Psoas muscle (tissue), 8 donors: ENCODE measurements around the gene HOXC11. TPM values are rescaled to one million over a fixed set of nuclear protein-coding genes. Genes with fewer than 3 reads are reported as not detected.

Source experiments
- ATAC-seq, 4 donors: fragments of 200-7000 bp; cut with Tn5 transposase; one replicate each; pipeline ENCODE4 v1.9.1; 2020; ENCODE audit warnings: moderate library complexity in 3 of 4, mild to moderate bottlenecking in 2 of 4
- DNase-seq, 2 donors: peaks; one replicate each; pipeline ENCODE4 v3.0.0-alpha.2; 2020
- H3K27ac ChIP-seq: fragments of 200-600 bp; one replicate; pipeline ENCODE4 v1.8.0; 2022
- H3K27me3 ChIP-seq, 3 donors: fragments of 200-600 bp in 1 of 3; one replicate each; pipeline versions ENCODE4 v1.6.1 to v1.8.0; 2013 to 2022; ENCODE audit warnings: low read length in 2 of 3, mild to moderate bottlenecking in 2 of 3, moderate library complexity in 1 of 3; ENCODE audit not compliant: insufficient read depth in 3 of 3
- H3K36me3 ChIP-seq, 2 donors: fragments of 200-600 bp in 1 of 2; one replicate each; pipeline versions ENCODE4 v1.6.1 to v1.8.0; 2013 to 2022; ENCODE audit warnings: low read depth in 1 of 2, mild to moderate bottlenecking in 1 of 2, moderate library complexity in 1 of 2; ENCODE audit not compliant: insufficient read depth in 1 of 2
- H3K4me1 ChIP-seq: fragments of 200-600 bp; one replicate; pipeline ENCODE4 v1.8.0; 2022
- H3K4me3 ChIP-seq: fragments of 200-600 bp; one replicate; pipeline ENCODE4 v1.8.0; 2022; ENCODE audit warnings: mild to moderate bottlenecking
- H3K9me3 ChIP-seq: fragments of 200-600 bp; one replicate; pipeline ENCODE4 v1.8.0; 2022
- WGBS, 3 donors: extraction: QIAGEN DNeasy Blood & Tissue Kit; methylation state at CpG; one replicate each; pipeline versions ENCODE4 v1.1.6 to v1.1.7; 2013; 5-methylcytosine and 5-hydroxymethylcytosine counted together
- intact Hi-C, 2 donors: fragments of 100-400 bp; cut with DNase I; formaldehyde crosslinking; loops; one replicate each; pipeline versions ENCODE4 v1.11.0 to v1.14.2; 2022
- polyA plus RNA-seq, 3 donors: library from polyadenylated mRNA; stranded (reverse); fragments of 200-250 nt; gene quantifications; one replicate each; pipeline ENCODE4 v1.2.3, GENCODE V29; 2013
- total RNA-seq, 4 donors: library from RNA; stranded (reverse); fragmentation: NEBNext Ultra II Directional in 2 of 4; extraction: Animal tissue kit (Norgen Biotek cat#: 25700) in 2 of 4; gene quantifications; one replicate each; pipeline versions ENCODE4 v1.2.1 to v1.2.4, GENCODE V29; 2021 to 2023
- TF ChIP-seq, protein P1 (sequence below): fragments of 200-600 bp; IDR thresholded peaks from one replicate; pipeline ENCODE4 v1.8.0; 2022; ENCODE audit warnings: antibody characterized with exemption
- donor health status: healthy with polysubstance abuse.
- donor health status: DM: no; HTN: no; CAD: no; lungs with moderate emphysema.
- donor health status: Bipolar disorder and iron deficiency.
- donor health status: healthy.
- donor health status: DM: yes; HTN: yes; CAD: no.
- donor health status: DM: no; HTN: no; CAD: no.
- donor health status: DM: no; HTN: no; CAD: no.
- donor health status: DM: yes; HTN: yes; CAD: no.

The HOXC11 gene
- total and polyA plus RNA-seq, 7 donors = 0.34 to 2.2 (median 0.82) TPM; not detected in 2

GRCh38 chr12:54016051-54016450 is 43.1 kb downstream of the HOXC11 start:
- DNase-seq = peak in 1 of 2 donors; percentile 5
- H3K27ac ChIP-seq = peak overlapping the region; percentile 99
- peak overlapping the region; percentile 77 for H3K4me3 ChIP-seq
- peaks cover 0 to 9% (median 1%) of the 10 kb centered on the region in 3 donors for H3K27me3 ChIP-seq
- intact Hi-C loops = no loop called here
- ATAC-seq = no peak
- H3K4me1 ChIP-seq = peaks cover 31% of the 10 kb centered on the region
- no peaks in the 10 kb centered on the region for H3K9me3 ChIP-seq
- TF ChIP-seq, protein P1, sequence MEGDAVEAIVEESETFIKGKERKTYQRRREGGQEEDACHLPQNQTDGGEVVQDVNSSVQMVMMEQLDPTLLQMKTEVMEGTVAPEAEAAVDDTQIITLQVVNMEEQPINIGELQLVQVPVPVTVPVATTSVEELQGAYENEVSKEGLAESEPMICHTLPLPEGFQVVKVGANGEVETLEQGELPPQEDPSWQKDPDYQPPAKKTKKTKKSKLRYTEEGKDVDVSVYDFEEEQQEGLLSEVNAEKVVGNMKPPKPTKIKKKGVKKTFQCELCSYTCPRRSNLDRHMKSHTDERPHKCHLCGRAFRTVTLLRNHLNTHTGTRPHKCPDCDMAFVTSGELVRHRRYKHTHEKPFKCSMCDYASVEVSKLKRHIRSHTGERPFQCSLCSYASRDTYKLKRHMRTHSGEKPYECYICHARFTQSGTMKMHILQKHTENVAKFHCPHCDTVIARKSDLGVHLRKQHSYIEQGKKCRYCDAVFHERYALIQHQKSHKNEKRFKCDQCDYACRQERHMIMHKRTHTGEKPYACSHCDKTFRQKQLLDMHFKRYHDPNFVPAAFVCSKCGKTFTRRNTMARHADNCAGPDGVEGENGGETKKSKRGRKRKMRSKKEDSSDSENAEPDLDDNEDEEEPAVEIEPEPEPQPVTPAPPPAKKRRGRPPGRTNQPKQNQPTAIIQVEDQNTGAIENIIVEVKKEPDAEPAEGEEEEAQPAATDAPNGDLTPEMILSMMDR = no peak
- 45 to 50% (median 49%) methylated on average over 3 of the region's 3 CpGs for WGBS, 3 donors
- H3K36me3 ChIP-seq = no peaks in the 10 kb centered on the region

- Histone ChIP-seq H3K27me3 (peaks cover 0 to 9% (median 1%) of the 10 kb centered on the region in 3 donors), H3K27ac (peak overlapping the region; percentile 99), H3K4me1 (peaks cover 33% of the 10 kb centered on the region), H3K4me3 (peak overlapping the region; percentile 77), H3K36me3 (no peaks in the 10 kb centered on the region), H3K9me3 (no peaks in the 10 kb centered on the region)
- 5 to 9% (median 7%) methylated on average over 25 of the region's 25 CpGs for WGBS, 3 donors
- peak in 1 of 2 donors; percentile 51 for DNase-seq
- intact Hi-C loops = no loop called here
- TF ChIP-seq, protein P1 = no peak
- no peak for ATAC-seq
These were observed 43.6 kb downstream of the HOXC11 start for GRCh38 chr12:54016478-54016964.

DNA sequence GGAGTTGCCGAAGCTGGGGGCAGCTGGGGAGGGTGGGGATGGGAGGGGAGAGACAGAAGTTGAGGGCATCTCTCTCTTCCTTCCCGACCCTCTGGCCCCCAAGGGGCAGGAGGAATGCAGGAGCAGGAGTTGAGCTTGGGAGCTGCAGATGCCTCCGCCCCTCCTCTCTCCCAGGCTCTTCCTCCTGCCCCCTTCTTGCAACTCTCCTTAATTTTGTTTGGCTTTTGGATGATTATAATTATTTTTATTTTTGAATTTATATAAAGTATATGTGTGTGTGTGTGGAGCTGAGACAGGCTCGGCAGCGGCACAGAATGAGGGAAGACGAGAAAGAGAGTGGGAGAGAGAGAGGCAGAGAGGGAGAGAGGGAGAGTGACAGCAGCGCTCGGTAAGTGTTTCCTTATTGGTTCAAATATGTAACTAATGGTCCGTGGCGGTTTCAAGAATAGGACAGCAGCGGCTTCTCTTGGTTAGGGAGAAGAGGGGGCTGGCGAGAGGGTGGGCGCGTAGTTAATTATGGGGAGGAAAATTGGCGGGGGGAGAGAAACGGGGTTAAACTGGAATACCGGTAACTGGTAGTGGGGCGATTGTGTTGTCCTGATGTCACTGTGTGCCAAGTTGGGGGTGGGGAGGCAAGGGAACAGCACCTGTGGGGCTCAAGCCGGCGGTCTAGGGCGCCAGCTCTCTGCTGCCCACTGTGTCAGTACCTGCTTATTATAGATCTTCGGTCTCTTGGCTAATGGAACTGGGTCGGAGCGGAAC is 44.3 kb downstream of the HOXC11 start:
- DNase-seq = peak; percentile 76 to 86
- H3K4me1 ChIP-seq = peaks cover 39% of the 10 kb centered on the region
- ATAC-seq = peak; percentile 63 to 75 (median 70)
- intact Hi-C loops = no loop called here
- 0 to 1% (median 0%) methylated on average over 23 to 24 of the region's 24 CpGs for WGBS, 3 donors
- peak overlapping the region; percentile 77 for H3K4me3 ChIP-seq
- H3K36me3 ChIP-seq = no peaks in the 10 kb centered on the region
- peak overlapping the region; percentile 99 for H3K27ac ChIP-seq
- H3K9me3 ChIP-seq = no peaks in the 10 kb centered on the region
- peaks cover 0 to 9% (median 1%) of the 10 kb centered on the region in 3 donors for H3K27me3 ChIP-seq
- TF ChIP-seq, protein P1 = peak; percentile 11

DNA sequence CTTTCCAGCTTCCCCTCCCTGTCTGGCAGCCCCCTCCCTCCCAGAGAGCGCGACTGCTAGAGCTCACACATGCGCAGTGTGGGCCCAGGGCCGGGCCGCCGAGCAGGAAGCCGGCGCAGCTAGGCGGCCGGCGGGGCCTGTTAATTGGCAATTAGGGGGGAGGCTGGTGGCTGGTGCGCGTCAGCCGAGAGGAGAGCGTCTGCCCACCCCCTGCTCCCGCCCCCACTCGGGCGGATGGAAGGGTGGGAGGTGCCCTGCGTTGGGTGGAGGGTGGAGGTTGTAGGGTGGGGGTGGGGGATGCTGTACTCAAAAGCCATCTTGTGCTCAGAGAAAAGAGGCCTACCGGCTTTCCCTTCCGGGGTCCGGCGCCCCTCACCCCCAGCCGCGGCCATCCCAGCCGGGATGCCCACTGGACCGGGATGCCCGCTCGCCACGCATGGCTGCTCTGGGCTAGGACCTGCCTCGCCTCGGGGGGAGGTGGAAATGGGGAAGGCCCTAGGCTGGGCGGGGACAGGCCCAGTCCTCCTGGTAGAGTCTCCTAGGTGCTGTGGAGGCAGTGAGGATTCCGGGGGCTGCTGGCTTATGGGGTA is 45.0 kb downstream of the HOXC11 start:
- ATAC-seq (peak; percentile 71 to 81 (median 72)), DNase-seq (peak; percentile 88 to 96)
- intact Hi-C loops = no loop called here
- H3K36me3 ChIP-seq = no peaks in the 10 kb centered on the region
- TF ChIP-seq, protein P1 = no peak
- H3K27me3 ChIP-seq = peaks cover 0 to 9% (median 1%) of the 10 kb centered on the region in 3 donors
- WGBS, 3 donors = 0 to 1% (median 1%) methylated on average over 28 to 34 of the region's 34 CpGs
- H3K9me3 ChIP-seq = no peaks in the 10 kb centered on the region
- peak overlapping the region; percentile 77 for H3K4me3 ChIP-seq
- H3K27ac ChIP-seq = peak overlapping the region; percentile 99
- H3K4me1 ChIP-seq = peaks cover 46% of the 10 kb centered on the region
